GM23338 (cell line): ENCODE measurements around the gene CALHM2. TPM values are rescaled to one million over a fixed set of nuclear protein-coding genes. Genes with fewer than 3 reads are reported as not detected.

Experiments used
- ATAC-seq: fragments of 200-7000 bp; cut with Tn5 transposase; 3 replicates; pipeline ENCODE4 v1.9.1; 2020
- DNase-seq: peaks from one replicate; pipeline ENCODE4 v3.0.0-alpha.2; 2015; ENCODE audit warnings: low spot score
- H2AFZ ChIP-seq: fragments of 200-600 bp; sonication (generic); 2 replicates; pipeline ENCODE4 v1.8.0; 2016; ENCODE audit warnings: antibody characterized with exemption, mild to moderate bottlenecking, moderate library complexity
- H3F3A ChIP-seq: fragments of 200-600 bp; sonication (generic); replicated peaks from 2 replicates; pipeline ENCODE4 v1.8.0; 2017; ENCODE audit warnings: antibody characterized with exemption, mixed run types, low read depth
- H3K27ac ChIP-seq: fragments of 200-600 bp; sonication (generic); 2 replicates; pipeline ENCODE4 v1.6.1; 2016; ENCODE audit warnings: low read depth
- H3K27me3 ChIP-seq: fragments of 200-600 bp; sonication (generic); 2 replicates; pipeline ENCODE4 v1.8.0; 2016; ENCODE audit warnings: mild to moderate bottlenecking, mixed run types, moderate library complexity; ENCODE audit not compliant: insufficient read depth
- H3K36me3 ChIP-seq: fragments of 200-600 bp; sonication (generic); 2 replicates; pipeline ENCODE4 v1.8.0; 2016; ENCODE audit warnings: mild to moderate bottlenecking; ENCODE audit not compliant: insufficient read depth
- H3K4me1 ChIP-seq: fragments of 200-600 bp; sonication (generic); 2 replicates; pipeline ENCODE4 v1.8.0; 2016; ENCODE audit warnings: mild to moderate bottlenecking, moderate library complexity; ENCODE audit not compliant: insufficient read depth
- H3K4me2 ChIP-seq: fragments of 200-600 bp; sonication (generic); 2 replicates; pipeline ENCODE4 v1.7.1; 2017; ENCODE audit warnings: mixed run types
- H3K4me3 ChIP-seq: fragments of 200-600 bp; sonication (generic); 2 replicates; pipeline ENCODE4 v1.6.1; 2016; ENCODE audit warnings: mixed run types
- H3K79me2 ChIP-seq: fragments of 200-600 bp; sonication (generic); replicated peaks from 2 replicates; pipeline ENCODE4 v1.8.0; 2017; ENCODE audit warnings: mild to moderate bottlenecking; ENCODE audit not compliant: insufficient read depth
- H3K9me2 ChIP-seq: fragments of 200-600 bp; sonication (generic); 2 replicates; pipeline ENCODE4 v1.8.0; 2017; ENCODE audit not compliant: insufficient read depth
- H4K20me1 ChIP-seq: fragments of 200-600 bp; sonication (generic); replicated peaks from 2 replicates; pipeline ENCODE4 v1.8.0; 2017; ENCODE audit warnings: mild to moderate bottlenecking; ENCODE audit not compliant: insufficient read depth
- H3K27ac Mint-ChIP-seq: 2 replicates; pipeline ENCODE4 v1.8.0; 2020; ENCODE audit warnings: inconsistent platforms, mild to moderate bottlenecking, moderate library complexity, mixed read lengths
- H3K27me3 Mint-ChIP-seq: 3 replicates; pipeline ENCODE4 v1.8.0; 2022; ENCODE audit warnings: low read depth, mild to moderate bottlenecking, moderate library complexity, mixed read lengths, inconsistent platforms; ENCODE audit not compliant: insufficient read depth, poor library complexity
- H3K36me3 Mint-ChIP-seq: 3 replicates; pipeline ENCODE4 v1.8.0; 2021; ENCODE audit warnings: low read depth, mild to moderate bottlenecking, inconsistent platforms, moderate library complexity, mixed read lengths
- H3K4me1 Mint-ChIP-seq: 3 replicates; pipeline ENCODE4 v1.8.0; 2020; ENCODE audit warnings: mild to moderate bottlenecking, inconsistent platforms, mixed read lengths
- H3K4me3 Mint-ChIP-seq: 3 replicates; pipeline ENCODE4 v1.8.0; 2021; ENCODE audit warnings: moderate library complexity, mild to moderate bottlenecking, inconsistent platforms, mixed read lengths
- H3K9me3 Mint-ChIP-seq: 3 replicates; pipeline ENCODE4 v1.8.0; 2020; ENCODE audit warnings: moderate library complexity, mild to moderate bottlenecking, inconsistent platforms, mixed read lengths
- CREB1 ChIP-seq: fragments of 250-450 bp; sonication (Bioruptor Pico); IDR thresholded peaks from 2 replicates; pipeline ENCODE4 v1.5.0; 2020; ENCODE audit warnings: low read depth, mild to moderate bottlenecking, moderate library complexity
- EZH2 ChIP-seq: fragments of 200-600 bp; sonication (generic); IDR thresholded peaks from one replicate; pipeline ENCODE4 v1.8.0; 2017; ENCODE audit warnings: antibody characterized with exemption, mild to moderate bottlenecking, low read depth; ENCODE audit not compliant: unreplicated experiment
- EZH2phosphoT487 ChIP-seq: fragments of 200-600 bp; sonication (generic); IDR thresholded peaks from one replicate; pipeline ENCODE4 v1.8.1; 2018; ENCODE audit warnings: antibody characterized with exemption; ENCODE audit not compliant: unreplicated experiment
- JUNB ChIP-seq: IDR thresholded peaks from one replicate; pipeline ENCODE4 v1.6.1; 2016; ENCODE audit warnings: antibody characterized with exemption; ENCODE audit not compliant: unreplicated experiment
- NANOG ChIP-seq: IDR thresholded peaks from 2 replicates; pipeline ENCODE4 v1.6.1; 2016; ENCODE audit warnings: antibody characterized with exemption, borderline replicate concordance
- POLR2AphosphoS5 ChIP-seq: IDR thresholded peaks from 2 replicates; pipeline ENCODE4 v1.6.1; 2016; ENCODE audit warnings: antibody characterized with exemption, low read depth
- STAT1 ChIP-seq: IDR thresholded peaks from one replicate; pipeline ENCODE4 v1.6.1; 2016; ENCODE audit warnings: antibody characterized with exemption; ENCODE audit not compliant: unreplicated experiment
- ZNF114 ChIP-seq: fragments of 250-450 bp; sonication (Bioruptor Pico); IDR thresholded peaks from 2 replicates; pipeline ENCODE4 v1.5.0; 2020; ENCODE audit warnings: mild to moderate bottlenecking, moderate library complexity
- ZNF331 ChIP-seq: fragments of 250-450 bp; sonication (Bioruptor Pico); IDR thresholded peaks from 2 replicates; pipeline ENCODE4 v1.5.0; 2020; ENCODE audit warnings: low read depth, mild to moderate bottlenecking, moderate library complexity
- polyA plus RNA-seq: library from polyadenylated mRNA; unstranded; fragments of >200 nt; fragmentation: Nextera tagmentation; extraction: Ambion mirVana; gene quantifications from 2 replicates; pipeline ENCODE4 v1.2.1, GENCODE V29; 2016
- total RNA-seq: library from RNA; depleted of rRNA; stranded (reverse); fragments of >200 nt; shearing (Covaris generic); gene quantifications from 2 replicates; pipeline ENCODE4 v1.2.3, GENCODE V29; 2014
- TF ChIP-seq, protein P1 (sequence below): IDR thresholded peaks from one replicate; pipeline ENCODE4 v1.6.1; 2018; ENCODE audit warnings: antibody characterized with exemption; ENCODE audit not compliant: unreplicated experiment
- TF ChIP-seq, protein P2 (sequence below), 2 experiments: fragments of 200-600 bp in 1 of 2; sonication (generic) in 1 of 2; conservative IDR thresholded peaks; 2 replicates each; pipeline versions ENCODE4 v1.5.1 to v1.6.1; 2016 to 2017; ENCODE audit warnings: antibody characterized with exemption in 2 of 2, low read depth in 2 of 2, mild to moderate bottlenecking in 2 of 2, moderate library complexity in 1 of 2
- TF ChIP-seq, protein P3 (sequence below): IDR thresholded peaks from 2 replicates; pipeline ENCODE4 v1.6.1; 2016; ENCODE audit warnings: antibody characterized with exemption

Gene CALHM2
- total and polyA plus RNA-seq, 2 experiments from 2014 or later = 2.1 to 2.2 TPM

DNA sequence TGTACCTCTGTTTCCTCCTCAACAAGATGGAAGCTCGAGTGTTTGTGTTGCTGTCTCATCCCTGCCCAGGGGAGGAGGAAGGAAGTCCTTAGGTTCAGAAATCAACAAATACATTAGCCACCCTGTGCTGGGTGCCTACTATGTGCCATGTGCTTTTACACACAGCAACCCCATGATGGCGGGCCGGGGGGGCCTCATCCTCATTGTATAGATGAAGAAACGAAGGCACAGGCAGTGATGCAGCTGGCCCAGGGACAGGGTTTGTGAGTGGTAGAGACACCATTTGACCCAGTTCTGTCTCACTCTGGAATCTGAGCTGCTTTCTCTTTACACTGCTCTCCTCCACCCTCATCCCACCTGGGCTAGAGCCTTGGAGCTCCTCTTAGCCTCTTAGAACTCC is 1.9 kb upstream of the CALHM2 start (continued):
- TF ChIP-seq, protein P1, sequence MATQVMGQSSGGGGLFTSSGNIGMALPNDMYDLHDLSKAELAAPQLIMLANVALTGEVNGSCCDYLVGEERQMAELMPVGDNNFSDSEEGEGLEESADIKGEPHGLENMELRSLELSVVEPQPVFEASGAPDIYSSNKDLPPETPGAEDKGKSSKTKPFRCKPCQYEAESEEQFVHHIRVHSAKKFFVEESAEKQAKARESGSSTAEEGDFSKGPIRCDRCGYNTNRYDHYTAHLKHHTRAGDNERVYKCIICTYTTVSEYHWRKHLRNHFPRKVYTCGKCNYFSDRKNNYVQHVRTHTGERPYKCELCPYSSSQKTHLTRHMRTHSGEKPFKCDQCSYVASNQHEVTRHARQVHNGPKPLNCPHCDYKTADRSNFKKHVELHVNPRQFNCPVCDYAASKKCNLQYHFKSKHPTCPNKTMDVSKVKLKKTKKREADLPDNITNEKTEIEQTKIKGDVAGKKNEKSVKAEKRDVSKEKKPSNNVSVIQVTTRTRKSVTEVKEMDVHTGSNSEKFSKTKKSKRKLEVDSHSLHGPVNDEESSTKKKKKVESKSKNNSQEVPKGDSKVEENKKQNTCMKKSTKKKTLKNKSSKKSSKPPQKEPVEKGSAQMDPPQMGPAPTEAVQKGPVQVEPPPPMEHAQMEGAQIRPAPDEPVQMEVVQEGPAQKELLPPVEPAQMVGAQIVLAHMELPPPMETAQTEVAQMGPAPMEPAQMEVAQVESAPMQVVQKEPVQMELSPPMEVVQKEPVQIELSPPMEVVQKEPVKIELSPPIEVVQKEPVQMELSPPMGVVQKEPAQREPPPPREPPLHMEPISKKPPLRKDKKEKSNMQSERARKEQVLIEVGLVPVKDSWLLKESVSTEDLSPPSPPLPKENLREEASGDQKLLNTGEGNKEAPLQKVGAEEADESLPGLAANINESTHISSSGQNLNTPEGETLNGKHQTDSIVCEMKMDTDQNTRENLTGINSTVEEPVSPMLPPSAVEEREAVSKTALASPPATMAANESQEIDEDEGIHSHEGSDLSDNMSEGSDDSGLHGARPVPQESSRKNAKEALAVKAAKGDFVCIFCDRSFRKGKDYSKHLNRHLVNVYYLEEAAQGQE = no peak
- no peak for TF ChIP-seq JUNB
- no peak for TF ChIP-seq STAT1
- TF ChIP-seq POLR2AphosphoS5 = no peak
- no peak for TF ChIP-seq NANOG
- TF ChIP-seq CREB1 (CRISPR knock-in tag) = no peak
- TF ChIP-seq, protein P2, sequence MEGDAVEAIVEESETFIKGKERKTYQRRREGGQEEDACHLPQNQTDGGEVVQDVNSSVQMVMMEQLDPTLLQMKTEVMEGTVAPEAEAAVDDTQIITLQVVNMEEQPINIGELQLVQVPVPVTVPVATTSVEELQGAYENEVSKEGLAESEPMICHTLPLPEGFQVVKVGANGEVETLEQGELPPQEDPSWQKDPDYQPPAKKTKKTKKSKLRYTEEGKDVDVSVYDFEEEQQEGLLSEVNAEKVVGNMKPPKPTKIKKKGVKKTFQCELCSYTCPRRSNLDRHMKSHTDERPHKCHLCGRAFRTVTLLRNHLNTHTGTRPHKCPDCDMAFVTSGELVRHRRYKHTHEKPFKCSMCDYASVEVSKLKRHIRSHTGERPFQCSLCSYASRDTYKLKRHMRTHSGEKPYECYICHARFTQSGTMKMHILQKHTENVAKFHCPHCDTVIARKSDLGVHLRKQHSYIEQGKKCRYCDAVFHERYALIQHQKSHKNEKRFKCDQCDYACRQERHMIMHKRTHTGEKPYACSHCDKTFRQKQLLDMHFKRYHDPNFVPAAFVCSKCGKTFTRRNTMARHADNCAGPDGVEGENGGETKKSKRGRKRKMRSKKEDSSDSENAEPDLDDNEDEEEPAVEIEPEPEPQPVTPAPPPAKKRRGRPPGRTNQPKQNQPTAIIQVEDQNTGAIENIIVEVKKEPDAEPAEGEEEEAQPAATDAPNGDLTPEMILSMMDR (conservative IDR thresholded peaks at IDR 0.05; ENCODE audit: low read depth in 2 of 2) = no peak
- no peak for TF ChIP-seq EZH2phosphoT487
- TF ChIP-seq EZH2 = no peak
- no peak for TF ChIP-seq ZNF331 (CRISPR knock-in tag)
- TF ChIP-seq, protein P3, sequence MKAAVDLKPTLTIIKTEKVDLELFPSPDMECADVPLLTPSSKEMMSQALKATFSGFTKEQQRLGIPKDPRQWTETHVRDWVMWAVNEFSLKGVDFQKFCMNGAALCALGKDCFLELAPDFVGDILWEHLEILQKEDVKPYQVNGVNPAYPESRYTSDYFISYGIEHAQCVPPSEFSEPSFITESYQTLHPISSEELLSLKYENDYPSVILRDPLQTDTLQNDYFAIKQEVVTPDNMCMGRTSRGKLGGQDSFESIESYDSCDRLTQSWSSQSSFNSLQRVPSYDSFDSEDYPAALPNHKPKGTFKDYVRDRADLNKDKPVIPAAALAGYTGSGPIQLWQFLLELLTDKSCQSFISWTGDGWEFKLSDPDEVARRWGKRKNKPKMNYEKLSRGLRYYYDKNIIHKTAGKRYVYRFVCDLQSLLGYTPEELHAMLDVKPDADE = no peak

DNA sequence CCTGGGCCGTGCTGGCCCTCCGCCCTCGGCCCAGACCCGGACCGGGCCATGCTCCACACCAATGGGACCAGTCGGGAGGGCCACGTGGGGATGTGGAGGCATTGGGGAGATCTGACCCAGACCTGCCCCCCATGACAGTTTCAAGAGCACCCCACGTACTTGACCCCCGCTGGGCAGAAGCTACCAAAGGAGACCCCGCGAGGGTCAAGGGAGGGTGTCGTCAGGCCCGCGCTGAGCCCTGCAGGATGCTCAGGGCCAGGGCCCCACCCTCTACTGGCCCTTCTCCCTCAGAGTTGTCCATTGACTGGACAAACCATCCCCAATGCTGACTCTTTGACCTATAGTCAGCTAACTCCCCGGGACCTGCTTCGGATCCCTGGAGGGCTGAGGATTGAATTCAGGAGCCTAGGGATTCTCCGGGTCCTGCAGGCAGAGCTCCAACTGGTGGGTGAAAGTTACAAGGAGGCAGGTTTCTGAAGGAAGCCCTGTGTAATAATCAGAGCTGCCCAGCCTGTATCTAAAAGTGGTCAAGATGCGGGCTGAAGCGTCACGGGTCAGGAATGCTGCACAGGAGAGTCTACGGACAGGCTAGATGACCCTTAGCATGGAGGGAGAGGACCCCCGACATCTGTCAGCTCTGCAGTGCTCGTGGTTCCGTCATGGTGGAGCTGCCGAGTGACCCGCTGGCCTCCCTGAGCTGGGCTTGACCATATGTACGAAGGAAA is 498 bp upstream of the CALHM2 start:
- no peak for DNase-seq
- no peaks in the 10 kb centered on the region for H3F3A ChIP-seq
- H3K4me1 ChIP-seq = no peaks in the 10 kb centered on the region; the same call in 1 of the 2 replicates
- peak; percentile 6; the same call in 2 of the 3 replicates for ATAC-seq
- no peak overlapping the region for H3K27ac ChIP-seq
- no peaks in the 10 kb centered on the region for H3K36me3 ChIP-seq
- peaks cover 13% of the 10 kb centered on the region for H3K36me3 Mint-ChIP-seq
- H3K79me2 ChIP-seq = no peaks in the 10 kb centered on the region
- H2AFZ ChIP-seq = peak overlapping the region; percentile 84
- H3K27me3 Mint-ChIP-seq = peaks cover 26% of the 10 kb centered on the region
- H3K4me1 Mint-ChIP-seq = peaks cover 12% of the 10 kb centered on the region
- no peaks in the 10 kb centered on the region; the same call in 1 of the 3 replicates for H3K9me3 Mint-ChIP-seq
- H3K9me2 ChIP-seq = no peaks in the 10 kb centered on the region
- H4K20me1 ChIP-seq = no peaks in the 10 kb centered on the region; the same call in 1 of the 2 replicates
- H3K4me3 ChIP-seq = peak overlapping the region; percentile 66
- no peak overlapping the region for H3K27ac Mint-ChIP-seq
- H3K4me2 ChIP-seq = peak overlapping the region; percentile 78
- no peaks in the 10 kb centered on the region for H3K27me3 ChIP-seq
- TF ChIP-seq ZNF114 (CRISPR knock-in tag) (no peak), NANOG (no peak)
- peak overlapping the region; percentile 73; the same call in 2 of the 3 replicates for H3K4me3 Mint-ChIP-seq
